ENCODE measurements around the gene PCSK1.

GRCh38 chr5:96481009-96481786, 48.1 kb upstream of the PCSK1 start:
- TF ChIP-seq CTCF (conservative IDR thresholded peaks at IDR 0.05; ENCODE audit: low read length) (no peak), EZH2phosphoT487 (IDR thresholded peaks at IDR 0.05; ENCODE audit: borderline replicate concordance, low read depth, low read length) (no peak)
